SU-DHL-6 (cell line): ENCODE data around the gene PDAP1.

Experiments used
- EZH2phosphoT487 ChIP-seq: fragments of 200-600 bp; sonication (generic), shearing (Covaris generic); conservative IDR thresholded peaks from 2 replicates; pipeline ENCODE4 v1.6.1; 2018; ENCODE audit warnings: mild to moderate bottlenecking, antibody characterized with exemption, low read length, moderate library complexity, mixed read lengths
- TF ChIP-seq, protein P1 (sequence below): fragments of 200-600 bp; sonication (generic); IDR thresholded peaks from one replicate; pipeline ENCODE4 v1.5.1; 2017; ENCODE audit warnings: antibody characterized with exemption, mild to moderate bottlenecking, low read length, moderate library complexity; ENCODE audit not compliant: insufficient read depth, poor library complexity, severe bottlenecking

DNA sequence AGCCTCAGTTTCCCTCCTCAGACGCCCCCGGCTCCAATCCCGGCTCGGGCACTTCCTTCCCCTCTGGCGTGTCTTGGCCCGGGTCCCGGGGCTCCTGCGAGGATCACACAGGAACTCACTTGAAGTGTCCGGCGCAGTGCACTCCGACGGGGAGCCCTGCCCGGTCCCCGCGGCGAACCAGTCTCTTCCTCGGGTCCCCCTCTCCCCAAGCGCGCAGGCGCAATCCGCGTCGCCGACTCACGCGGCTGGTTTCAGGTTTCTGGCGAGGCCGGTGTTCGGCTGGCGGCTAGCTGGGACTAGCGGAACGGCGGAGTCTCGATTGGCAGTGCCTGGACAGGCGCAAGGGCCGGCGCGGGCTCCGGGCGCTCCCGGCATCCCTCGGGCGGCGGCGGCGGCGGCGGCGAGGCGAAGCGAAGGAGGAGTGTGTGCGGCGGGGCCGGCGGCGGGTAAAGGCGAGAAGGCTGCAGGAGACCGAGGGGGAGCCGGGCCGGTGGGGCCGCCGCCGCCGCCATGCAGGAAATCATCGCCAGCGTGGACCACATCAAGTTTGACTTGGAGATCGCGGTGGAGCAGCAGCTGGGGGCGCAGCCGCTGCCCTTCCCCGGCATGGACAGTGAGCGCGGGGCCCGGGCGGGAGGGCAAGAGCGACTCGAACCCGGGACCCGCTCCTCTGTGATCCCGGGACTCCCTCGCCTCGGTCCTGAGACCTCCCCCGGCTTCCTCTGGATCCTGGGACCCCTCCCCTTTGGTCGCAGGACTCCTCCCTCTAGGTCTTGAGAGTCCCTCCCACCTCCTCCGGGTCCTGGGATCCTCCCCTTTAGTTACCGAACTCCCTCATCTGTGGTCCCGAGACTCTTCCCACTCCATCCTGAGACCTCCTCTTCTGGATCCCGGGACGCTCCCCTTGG lies 30.4 kb upstream of the PDAP1 start, which contains the start of the genes CPSF4 and PTCD1:
- TF ChIP-seq, protein P1, sequence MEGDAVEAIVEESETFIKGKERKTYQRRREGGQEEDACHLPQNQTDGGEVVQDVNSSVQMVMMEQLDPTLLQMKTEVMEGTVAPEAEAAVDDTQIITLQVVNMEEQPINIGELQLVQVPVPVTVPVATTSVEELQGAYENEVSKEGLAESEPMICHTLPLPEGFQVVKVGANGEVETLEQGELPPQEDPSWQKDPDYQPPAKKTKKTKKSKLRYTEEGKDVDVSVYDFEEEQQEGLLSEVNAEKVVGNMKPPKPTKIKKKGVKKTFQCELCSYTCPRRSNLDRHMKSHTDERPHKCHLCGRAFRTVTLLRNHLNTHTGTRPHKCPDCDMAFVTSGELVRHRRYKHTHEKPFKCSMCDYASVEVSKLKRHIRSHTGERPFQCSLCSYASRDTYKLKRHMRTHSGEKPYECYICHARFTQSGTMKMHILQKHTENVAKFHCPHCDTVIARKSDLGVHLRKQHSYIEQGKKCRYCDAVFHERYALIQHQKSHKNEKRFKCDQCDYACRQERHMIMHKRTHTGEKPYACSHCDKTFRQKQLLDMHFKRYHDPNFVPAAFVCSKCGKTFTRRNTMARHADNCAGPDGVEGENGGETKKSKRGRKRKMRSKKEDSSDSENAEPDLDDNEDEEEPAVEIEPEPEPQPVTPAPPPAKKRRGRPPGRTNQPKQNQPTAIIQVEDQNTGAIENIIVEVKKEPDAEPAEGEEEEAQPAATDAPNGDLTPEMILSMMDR: no peak
- no peak for TF ChIP-seq EZH2phosphoT487
